ENCODE results near the gene CDNF.

- no peak for TF ChIP-seq ELF4 (IDR thresholded peaks at IDR 0.05)
- TF ChIP-seq SP1 (IDR thresholded peaks at IDR 0.05): no peak
- no peak for TF ChIP-seq NFRKB (IDR thresholded peaks at IDR 0.05)
- TF ChIP-seq HDGF (IDR thresholded peaks at IDR 0.05; ENCODE audit: borderline replicate concordance): no peak
These were observed 1.5 kb upstream of the CDNF start for GRCh38 chr10:14839305-14839695.
